Gastroesophageal sphincter (tissue), 4 donors: Measurements from ENCODE around the gene ZC2HC1B. TPM values are rescaled to one million over a fixed set of nuclear protein-coding genes. Genes with fewer than 3 reads are reported as not detected.

Source experiments
- ATAC-seq: fragments of 150-250 bp; one replicate; pipeline ENCODE4 v1.9.1; 2016; ENCODE audit warnings: mild to moderate bottlenecking, moderate library complexity
- H3K27ac ChIP-seq, 4 donors: fragments of 200-600 bp; sonication (generic) in 3 of 4; 1 replicate in 3 of 4; 2 replicates in 1 of 4; pipeline ENCODE4 v1.5.1; 2016 to 2019
- H3K27me3 ChIP-seq: fragments of 200-600 bp; sonication (generic); one replicate; pipeline ENCODE4 v1.5.1; 2019
- H3K36me3 ChIP-seq, 2 donors: fragments of 200-600 bp; sonication (generic); one replicate each; pipeline ENCODE4 v1.5.1; 2019; ENCODE audit warnings: control low read depth in 1 of 2
- H3K4me1 ChIP-seq, 3 donors: fragments of 200-600 bp; sonication (generic); 1 replicate in 2 of 3; 2 replicates in 1 of 3; pipeline ENCODE4 v1.5.1; 2016 to 2019; ENCODE audit warnings: control low read depth in 2 of 3
- H3K4me3 ChIP-seq, 2 donors: fragments of 200-600 bp; sonication (generic); one replicate each; pipeline ENCODE4 v1.5.1; 2019; ENCODE audit warnings: mild to moderate bottlenecking in 1 of 2, moderate library complexity in 1 of 2
- H3K9me3 ChIP-seq, 3 donors: fragments of 200-600 bp; sonication (generic); one replicate each; pipeline ENCODE4 v1.5.1; 2017 to 2019; ENCODE audit warnings: control low read depth in 2 of 3
- EP300 ChIP-seq: sonication (generic); formaldehyde crosslinking; IDR thresholded peaks from one replicate; pipeline ENCODE4 v1.6.1; 2017; ENCODE audit warnings: antibody characterized with exemption, mild to moderate bottlenecking
- POLR2A ChIP-seq, 2 donors: fragments of 450-650 bp; IDR thresholded peaks; one replicate each; pipeline ENCODE4 v1.6.1; 2017; ENCODE audit warnings: antibody characterized with exemption in 2 of 2, mild to moderate bottlenecking in 2 of 2, moderate library complexity in 1 of 2
- POLR2AphosphoS5 ChIP-seq: sonication (generic); formaldehyde crosslinking; IDR thresholded peaks from one replicate; pipeline ENCODE4 v1.6.1; 2017; ENCODE audit warnings: antibody characterized with exemption
- WGBS, 2 donors: methylation state at CpG; one replicate each; pipeline ENCODE4 v1.1.5; 2018; ENCODE audit warnings: low coverage in 1 of 2; 5-methylcytosine and 5-hydroxymethylcytosine counted together
- total RNA-seq, 4 donors: library from RNA; depleted of rRNA; stranded (reverse); fragments of >200 nt; gene quantifications; one replicate each; pipeline ENCODE4 v1.1.0, GENCODE V29; 2016
- TF ChIP-seq, protein P1 (sequence below), 4 experiments: fragments of 200-600 bp in 2 of 4; fragments of 450-650 bp in 2 of 4; sonication (generic) in 1 of 4; IDR thresholded peaks; one replicate each; pipeline ENCODE4 v1.5.1; 2017 to 2019; ENCODE audit warnings: antibody characterized with exemption in 4 of 4, mild to moderate bottlenecking in 2 of 4, moderate library complexity in 2 of 4

ZC2HC1B gene, protein sequence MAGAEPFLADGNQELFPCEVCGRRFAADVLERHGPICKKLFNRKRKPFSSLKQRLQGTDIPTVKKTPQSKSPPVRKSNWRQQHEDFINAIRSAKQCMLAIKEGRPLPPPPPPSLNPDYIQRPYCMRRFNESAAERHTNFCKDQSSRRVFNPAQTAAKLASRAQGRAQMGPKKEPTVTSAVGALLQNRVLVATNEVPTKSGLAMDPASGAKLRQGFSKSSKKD
- total RNA-seq: not detected

DNA sequence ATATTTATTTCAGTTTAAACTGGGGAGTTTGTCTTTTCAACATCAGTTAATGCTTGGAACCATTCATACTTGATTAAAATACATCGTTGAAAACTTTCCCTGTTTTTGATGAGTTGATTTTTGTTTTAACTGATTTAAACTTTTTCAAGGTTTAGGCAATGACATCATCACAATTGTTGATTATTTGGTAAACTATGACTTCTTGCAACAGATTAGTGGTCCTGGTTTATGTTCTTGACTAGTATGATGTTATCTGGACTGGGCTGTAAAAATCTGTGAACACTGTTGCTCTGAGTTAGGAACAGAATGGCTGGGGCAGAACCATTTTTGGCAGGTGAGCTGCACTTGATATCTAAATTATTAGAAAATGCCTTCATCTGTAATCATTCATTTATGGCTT is at the start of gene ZC2HC1B:
Gene ZC2HC1B (plus strand): TSS at position 241 of the 400 bp plus-strand sequence. CDS start 66 bp downstream, at position 307.
- ATAC-seq: no peak
- H3K9me3 ChIP-seq: no peaks in the 10 kb centered on the region
- H3K4me1 ChIP-seq: peaks cover 0 to 7% (median 0%) of the 10 kb centered on the region in 3 donors
- TF ChIP-seq, protein P1, sequence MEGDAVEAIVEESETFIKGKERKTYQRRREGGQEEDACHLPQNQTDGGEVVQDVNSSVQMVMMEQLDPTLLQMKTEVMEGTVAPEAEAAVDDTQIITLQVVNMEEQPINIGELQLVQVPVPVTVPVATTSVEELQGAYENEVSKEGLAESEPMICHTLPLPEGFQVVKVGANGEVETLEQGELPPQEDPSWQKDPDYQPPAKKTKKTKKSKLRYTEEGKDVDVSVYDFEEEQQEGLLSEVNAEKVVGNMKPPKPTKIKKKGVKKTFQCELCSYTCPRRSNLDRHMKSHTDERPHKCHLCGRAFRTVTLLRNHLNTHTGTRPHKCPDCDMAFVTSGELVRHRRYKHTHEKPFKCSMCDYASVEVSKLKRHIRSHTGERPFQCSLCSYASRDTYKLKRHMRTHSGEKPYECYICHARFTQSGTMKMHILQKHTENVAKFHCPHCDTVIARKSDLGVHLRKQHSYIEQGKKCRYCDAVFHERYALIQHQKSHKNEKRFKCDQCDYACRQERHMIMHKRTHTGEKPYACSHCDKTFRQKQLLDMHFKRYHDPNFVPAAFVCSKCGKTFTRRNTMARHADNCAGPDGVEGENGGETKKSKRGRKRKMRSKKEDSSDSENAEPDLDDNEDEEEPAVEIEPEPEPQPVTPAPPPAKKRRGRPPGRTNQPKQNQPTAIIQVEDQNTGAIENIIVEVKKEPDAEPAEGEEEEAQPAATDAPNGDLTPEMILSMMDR (IDR thresholded peaks at IDR 0.05): no peak
- no peak for TF ChIP-seq POLR2AphosphoS5
- TF ChIP-seq EP300: no peak
- no peak for TF ChIP-seq POLR2A (IDR thresholded peaks at IDR 0.05)
- H3K27ac ChIP-seq: peak within 1 kb of the TSS in 1 of 4 donors; percentile 17
- WGBS, 2 donors: 27 to 41% methylated on average over 1 of the region's 1 CpG
- H3K36me3 ChIP-seq: peaks cover 0 to 67% of the 10 kb centered on the region in 2 donors
- no peaks in the 10 kb centered on the region for H3K27me3 ChIP-seq
- no peak within 1 kb of the TSS for H3K4me3 ChIP-seq

DNA sequence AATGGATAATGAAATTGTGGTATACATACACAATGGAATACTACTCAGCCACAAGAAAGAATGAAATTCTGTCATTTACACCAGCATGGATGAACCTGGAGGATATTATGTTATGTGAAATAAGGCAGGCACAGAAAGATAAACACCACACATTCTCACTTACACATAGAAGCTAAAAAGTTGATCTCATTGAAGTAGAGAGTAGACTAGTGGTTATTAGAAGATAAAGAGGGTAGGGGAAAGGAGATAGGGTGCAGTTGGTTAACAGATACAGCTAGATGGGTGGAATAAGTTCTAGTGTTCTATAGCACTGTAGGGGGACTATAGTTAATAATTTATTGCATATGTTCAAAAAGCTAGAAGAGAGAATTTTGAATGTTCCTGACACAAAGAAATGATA is 46.7 kb upstream of the ZC2HC1B start:
- Histone ChIP-seq H3K4me3 (no peak overlapping the region), H3K27me3 (no peaks in the 10 kb centered on the region), H3K9me3 (no peaks in the 10 kb centered on the region), H3K27ac (no peak overlapping the region), H3K4me1 (peaks cover 0 to 8% (median 0%) of the 10 kb centered on the region in 3 donors), H3K36me3 (peaks cover 0 to 26% of the 10 kb centered on the region in 2 donors)
- TF ChIP-seq EP300 (no peak), POLR2AphosphoS5 (no peak), POLR2A (IDR thresholded peaks at IDR 0.05) (no peak)
- TF ChIP-seq, protein P1 (IDR thresholded peaks at IDR 0.05): no peak
- no peak for ATAC-seq

DNA sequence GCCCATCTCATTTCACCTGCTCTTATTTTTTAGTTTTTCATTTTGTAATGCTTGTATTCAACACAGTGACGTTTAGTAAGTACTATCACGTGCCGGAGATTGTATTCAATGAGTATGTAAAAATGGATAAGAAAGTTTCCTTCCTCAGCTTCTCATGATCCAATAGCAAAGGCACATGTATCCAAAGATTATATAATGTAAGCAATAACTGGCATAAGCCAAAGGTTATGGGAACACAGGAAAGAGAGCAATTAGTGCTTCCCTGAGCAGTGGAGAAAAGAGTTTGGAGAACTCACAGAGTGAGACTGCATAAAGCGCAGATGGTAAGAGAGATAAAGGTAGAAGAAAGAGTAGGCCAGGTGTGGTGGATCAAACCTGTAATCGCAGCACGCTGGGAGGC is 42.9 kb upstream of the ZC2HC1B start:
- H3K27me3 ChIP-seq: no peaks in the 10 kb centered on the region
- no peak for ATAC-seq
- no peak overlapping the region for H3K27ac ChIP-seq
- TF ChIP-seq POLR2A (IDR thresholded peaks at IDR 0.05) (no peak), POLR2AphosphoS5 (no peak), EP300 (no peak)
- TF ChIP-seq, protein P1 (IDR thresholded peaks at IDR 0.05): no peak
- peaks cover 0 to 22% of the 10 kb centered on the region in 2 donors for H3K36me3 ChIP-seq
- no peaks in the 10 kb centered on the region for H3K9me3 ChIP-seq
- no peak overlapping the region for H3K4me3 ChIP-seq
- H3K4me1 ChIP-seq: peaks cover 0 to 15% (median 0%) of the 10 kb centered on the region in 3 donors
- 80 to 90% methylated on average over 3 to 6 of the region's 6 CpGs for WGBS, 2 donors

DNA sequence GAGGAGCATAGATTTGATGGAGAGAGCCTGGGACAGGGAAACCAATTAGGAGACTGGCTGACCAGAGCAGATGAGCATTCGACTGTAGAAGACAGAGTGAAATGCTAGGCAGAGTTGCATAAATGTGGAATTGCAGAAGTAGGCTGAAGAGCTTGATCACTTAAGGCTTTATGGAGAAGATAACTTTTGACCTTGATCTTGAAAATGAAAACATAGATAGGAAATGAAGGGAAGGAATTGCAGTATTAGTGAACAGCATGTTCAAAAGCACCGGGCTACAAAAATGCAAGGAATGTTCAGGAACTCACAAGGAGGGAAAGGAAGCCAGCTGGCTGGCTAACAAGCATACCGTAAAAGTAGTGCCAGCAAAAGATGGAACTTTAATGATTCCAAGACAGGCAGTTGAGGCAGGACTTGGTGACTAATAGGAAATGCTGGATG is 41.7 kb upstream of the ZC2HC1B start:
- H3K27ac ChIP-seq: peak overlapping the region in 2 of 4 donors; percentile 12 to 21
- no peaks in the 10 kb centered on the region for H3K9me3 ChIP-seq
- no peaks in the 10 kb centered on the region for H3K27me3 ChIP-seq
- peaks cover 0 to 15% (median 0%) of the 10 kb centered on the region in 3 donors for H3K4me1 ChIP-seq
- peaks cover 0 to 22% of the 10 kb centered on the region in 2 donors for H3K36me3 ChIP-seq
- H3K4me3 ChIP-seq: no peak overlapping the region
- 24 to 36% methylated on average over 3 of the region's 3 CpGs for WGBS, 2 donors
- TF ChIP-seq, protein P1 (IDR thresholded peaks at IDR 0.05): no peak
- peak; percentile 12 for TF ChIP-seq POLR2AphosphoS5
- no peak for ATAC-seq

DNA sequence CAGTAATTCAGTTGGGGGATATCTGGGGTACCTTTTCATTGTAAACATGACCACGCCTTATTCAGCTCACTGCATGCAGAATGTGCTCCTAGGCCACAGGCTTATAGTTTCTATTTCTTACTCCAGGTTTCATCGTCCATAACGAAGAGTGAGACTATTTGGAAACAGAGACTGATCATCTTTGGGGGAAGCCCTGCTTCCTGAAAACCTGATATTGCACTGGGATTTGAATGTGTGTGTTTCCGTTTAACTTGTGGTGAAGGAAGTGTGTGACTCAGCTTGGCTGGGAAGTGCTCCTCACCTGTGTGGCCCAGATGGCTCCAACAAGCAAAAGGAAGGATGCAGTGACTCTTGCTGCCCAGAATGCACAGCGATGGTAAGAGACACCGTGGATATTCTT is 40.7 kb upstream of the ZC2HC1B start:
- Histone ChIP-seq H3K27me3 (no peaks in the 10 kb centered on the region), H3K4me1 (peaks cover 0 to 15% (median 0%) of the 10 kb centered on the region in 3 donors), H3K4me3 (no peak overlapping the region), H3K9me3 (no peaks in the 10 kb centered on the region), H3K27ac (no peak overlapping the region), H3K36me3 (peaks cover 0 to 17% of the 10 kb centered on the region in 2 donors)
- ATAC-seq: no peak
- WGBS, 2 donors: 72 to 73% methylated on average over 3 to 6 of the region's 6 CpGs
- TF ChIP-seq, protein P1 (IDR thresholded peaks at IDR 0.05): no peak
- TF ChIP-seq EP300 (no peak), POLR2A (IDR thresholded peaks at IDR 0.05) (no peak), POLR2AphosphoS5 (no peak)
